ENCODE results near the gene ABCA13.

DNA sequence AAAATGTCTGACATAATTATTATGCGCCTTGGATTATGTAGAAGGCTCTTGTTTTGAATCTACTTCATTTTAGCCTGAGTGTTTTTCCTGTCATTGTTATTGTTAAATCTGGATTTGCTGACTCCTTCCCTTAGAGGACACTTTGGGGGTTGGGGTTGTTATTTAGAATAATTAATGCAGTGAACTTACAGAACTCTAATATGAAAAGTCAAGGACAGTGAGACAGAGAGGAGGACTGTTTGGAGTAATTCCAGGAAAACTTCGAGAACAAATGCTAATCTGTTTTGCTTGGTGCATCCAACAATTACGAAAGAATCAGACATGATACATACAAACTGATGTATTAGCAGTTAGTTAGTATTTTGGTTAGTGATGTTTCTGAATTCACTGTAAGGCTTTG is 146.1 kb downstream of the ABCA13 start:
- TF ChIP-seq, protein P1, sequence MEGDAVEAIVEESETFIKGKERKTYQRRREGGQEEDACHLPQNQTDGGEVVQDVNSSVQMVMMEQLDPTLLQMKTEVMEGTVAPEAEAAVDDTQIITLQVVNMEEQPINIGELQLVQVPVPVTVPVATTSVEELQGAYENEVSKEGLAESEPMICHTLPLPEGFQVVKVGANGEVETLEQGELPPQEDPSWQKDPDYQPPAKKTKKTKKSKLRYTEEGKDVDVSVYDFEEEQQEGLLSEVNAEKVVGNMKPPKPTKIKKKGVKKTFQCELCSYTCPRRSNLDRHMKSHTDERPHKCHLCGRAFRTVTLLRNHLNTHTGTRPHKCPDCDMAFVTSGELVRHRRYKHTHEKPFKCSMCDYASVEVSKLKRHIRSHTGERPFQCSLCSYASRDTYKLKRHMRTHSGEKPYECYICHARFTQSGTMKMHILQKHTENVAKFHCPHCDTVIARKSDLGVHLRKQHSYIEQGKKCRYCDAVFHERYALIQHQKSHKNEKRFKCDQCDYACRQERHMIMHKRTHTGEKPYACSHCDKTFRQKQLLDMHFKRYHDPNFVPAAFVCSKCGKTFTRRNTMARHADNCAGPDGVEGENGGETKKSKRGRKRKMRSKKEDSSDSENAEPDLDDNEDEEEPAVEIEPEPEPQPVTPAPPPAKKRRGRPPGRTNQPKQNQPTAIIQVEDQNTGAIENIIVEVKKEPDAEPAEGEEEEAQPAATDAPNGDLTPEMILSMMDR (conservative IDR thresholded peaks at IDR 0.05; ENCODE audit: low read depth, low read length) = no peak
- no peak for TF ChIP-seq EZH2 (IDR thresholded peaks at IDR 0.05; ENCODE audit: low read length, unreplicated experiment)

All from PC-3 (cell line).